PC-9 (cell line): ENCODE measurements around the gene USP11.

Experiments
- EZH2 ChIP-seq: fragments of 200-600 bp; sonication (generic); IDR thresholded peaks from 2 replicates; pipeline ENCODE4 v1.8.0; 2017; ENCODE audit warnings: antibody characterized with exemption, low read depth
- TF ChIP-seq, protein P1 (sequence below): fragments of 200-600 bp; sonication (generic); conservative IDR thresholded peaks from 2 replicates; pipeline ENCODE4 v1.6.1; 2017; ENCODE audit warnings: mixed run types, antibody characterized with exemption, mild to moderate bottlenecking, moderate library complexity

DNA sequence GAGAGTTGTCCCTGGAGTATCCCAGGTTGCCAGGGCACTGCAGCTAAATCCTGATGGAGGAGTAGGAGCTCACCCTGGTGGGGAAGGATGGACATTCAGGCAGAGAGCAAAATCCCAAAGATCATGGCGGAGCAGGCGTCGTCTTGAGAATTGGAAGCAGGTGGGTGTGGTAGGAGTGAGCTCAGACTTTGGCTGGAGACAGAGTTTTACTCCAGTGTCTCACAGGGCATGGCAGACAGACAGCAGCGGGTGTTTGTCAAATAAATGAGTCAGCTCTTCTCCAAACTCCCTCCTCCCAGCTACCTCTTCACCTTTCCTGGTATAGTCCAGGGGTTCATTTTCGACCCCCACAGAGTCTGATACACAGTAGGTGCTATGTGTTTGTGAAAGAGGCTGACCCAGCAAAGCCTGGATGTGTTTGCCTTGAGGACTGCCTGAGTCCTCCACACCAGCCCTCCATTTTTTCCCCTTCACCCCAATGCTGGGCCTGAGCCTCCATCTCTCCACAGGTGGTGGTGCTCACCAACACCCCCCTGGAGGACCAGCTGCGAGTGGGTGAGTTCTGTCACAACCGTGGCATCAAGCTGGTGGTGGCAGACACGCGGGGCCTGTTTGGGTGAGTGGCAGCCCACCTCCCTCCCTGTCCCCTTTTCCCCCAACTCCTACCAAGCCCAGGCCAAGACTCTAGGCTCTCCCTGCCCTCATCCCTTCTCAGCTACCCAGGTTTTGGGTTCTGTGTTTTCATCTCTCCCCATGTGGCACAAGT, 32.2 kb upstream of the USP11 start:
- TF ChIP-seq, protein P1, sequence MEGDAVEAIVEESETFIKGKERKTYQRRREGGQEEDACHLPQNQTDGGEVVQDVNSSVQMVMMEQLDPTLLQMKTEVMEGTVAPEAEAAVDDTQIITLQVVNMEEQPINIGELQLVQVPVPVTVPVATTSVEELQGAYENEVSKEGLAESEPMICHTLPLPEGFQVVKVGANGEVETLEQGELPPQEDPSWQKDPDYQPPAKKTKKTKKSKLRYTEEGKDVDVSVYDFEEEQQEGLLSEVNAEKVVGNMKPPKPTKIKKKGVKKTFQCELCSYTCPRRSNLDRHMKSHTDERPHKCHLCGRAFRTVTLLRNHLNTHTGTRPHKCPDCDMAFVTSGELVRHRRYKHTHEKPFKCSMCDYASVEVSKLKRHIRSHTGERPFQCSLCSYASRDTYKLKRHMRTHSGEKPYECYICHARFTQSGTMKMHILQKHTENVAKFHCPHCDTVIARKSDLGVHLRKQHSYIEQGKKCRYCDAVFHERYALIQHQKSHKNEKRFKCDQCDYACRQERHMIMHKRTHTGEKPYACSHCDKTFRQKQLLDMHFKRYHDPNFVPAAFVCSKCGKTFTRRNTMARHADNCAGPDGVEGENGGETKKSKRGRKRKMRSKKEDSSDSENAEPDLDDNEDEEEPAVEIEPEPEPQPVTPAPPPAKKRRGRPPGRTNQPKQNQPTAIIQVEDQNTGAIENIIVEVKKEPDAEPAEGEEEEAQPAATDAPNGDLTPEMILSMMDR = no peak; the same call in 1 of the 2 replicates
- TF ChIP-seq EZH2 = no peak
